Measurements from ENCODE around the gene PPWD1.

Gene PPWD1

DNA sequence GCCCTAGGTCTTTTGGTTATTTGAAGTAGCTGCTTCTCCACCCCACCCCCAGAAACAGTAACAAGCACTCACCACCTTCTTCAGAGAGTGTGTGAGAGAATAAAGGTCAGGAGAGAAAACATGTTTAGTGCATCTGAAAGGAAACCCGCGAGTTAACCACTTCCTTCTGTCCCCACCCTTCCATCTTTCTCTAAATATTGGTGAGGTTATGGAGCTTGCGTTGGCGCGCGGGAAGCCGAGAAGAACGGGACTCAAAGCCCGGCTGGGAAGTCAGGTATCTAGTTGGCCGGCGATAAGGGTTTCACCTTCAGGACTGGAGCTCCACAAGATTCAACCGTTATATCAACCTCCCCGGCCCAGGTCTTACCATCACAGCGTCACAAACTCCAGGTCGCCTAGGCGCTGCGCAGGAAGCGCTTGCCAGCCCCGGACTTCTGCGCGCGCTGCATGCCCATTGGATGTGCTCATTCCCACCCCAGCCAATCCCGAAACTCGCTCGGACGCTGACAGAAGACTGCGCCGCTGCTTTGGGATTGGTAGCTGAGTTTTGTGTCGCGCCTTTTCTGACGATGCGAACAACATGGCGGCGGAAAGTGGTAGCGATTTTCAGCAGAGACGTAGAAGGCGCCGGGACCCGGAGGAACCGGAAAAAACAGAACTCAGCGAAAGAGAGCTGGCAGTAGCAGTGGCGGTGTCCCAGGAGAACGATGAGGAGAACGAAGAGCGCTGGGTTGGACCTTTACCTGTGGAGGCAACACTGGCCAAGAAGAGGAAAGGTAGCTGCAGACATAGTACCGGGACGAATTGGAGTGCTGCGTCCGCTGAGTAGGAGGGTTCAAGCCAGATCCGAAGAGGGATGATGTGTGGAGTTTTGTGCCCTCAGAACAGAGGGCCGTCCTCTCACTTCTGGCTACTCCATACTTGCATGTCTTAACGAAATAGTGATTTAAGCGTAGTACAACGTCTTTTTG, at the start of gene PPWD1, which contains the start of gene CENPK:
PPWD1 (plus strand) TSS at position 566 of the 971 bp plus-strand sequence; CDS start at position 581, 15 bp downstream.
CENPK (minus strand) TSS at position 438 of the 971 bp plus-strand sequence. CDS start 8,261 bp downstream, outside the sequence.
- H3K27ac ChIP-seq = peak within 1 kb of the TSS; percentile 87

DNA sequence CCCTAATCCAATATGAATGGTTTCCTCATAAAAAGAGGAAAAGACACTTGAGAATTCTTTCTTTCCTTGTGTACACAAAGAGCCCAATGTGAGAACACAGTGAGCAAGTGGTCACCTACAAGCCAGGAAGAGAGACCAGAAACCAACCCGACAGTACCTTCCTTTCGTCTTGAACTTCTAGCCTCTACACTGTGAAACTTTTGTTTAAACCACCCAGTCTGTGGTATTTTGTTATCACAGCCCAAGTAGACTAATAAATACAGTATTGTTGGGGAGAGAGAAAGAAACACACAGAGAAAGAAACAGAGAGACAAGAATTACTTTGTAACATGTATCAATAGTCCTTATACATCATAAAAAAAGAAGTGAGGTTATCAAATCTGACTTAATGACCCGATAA, 37.4 kb upstream of the PPWD1 start:
- TF ChIP-seq, protein P1, sequence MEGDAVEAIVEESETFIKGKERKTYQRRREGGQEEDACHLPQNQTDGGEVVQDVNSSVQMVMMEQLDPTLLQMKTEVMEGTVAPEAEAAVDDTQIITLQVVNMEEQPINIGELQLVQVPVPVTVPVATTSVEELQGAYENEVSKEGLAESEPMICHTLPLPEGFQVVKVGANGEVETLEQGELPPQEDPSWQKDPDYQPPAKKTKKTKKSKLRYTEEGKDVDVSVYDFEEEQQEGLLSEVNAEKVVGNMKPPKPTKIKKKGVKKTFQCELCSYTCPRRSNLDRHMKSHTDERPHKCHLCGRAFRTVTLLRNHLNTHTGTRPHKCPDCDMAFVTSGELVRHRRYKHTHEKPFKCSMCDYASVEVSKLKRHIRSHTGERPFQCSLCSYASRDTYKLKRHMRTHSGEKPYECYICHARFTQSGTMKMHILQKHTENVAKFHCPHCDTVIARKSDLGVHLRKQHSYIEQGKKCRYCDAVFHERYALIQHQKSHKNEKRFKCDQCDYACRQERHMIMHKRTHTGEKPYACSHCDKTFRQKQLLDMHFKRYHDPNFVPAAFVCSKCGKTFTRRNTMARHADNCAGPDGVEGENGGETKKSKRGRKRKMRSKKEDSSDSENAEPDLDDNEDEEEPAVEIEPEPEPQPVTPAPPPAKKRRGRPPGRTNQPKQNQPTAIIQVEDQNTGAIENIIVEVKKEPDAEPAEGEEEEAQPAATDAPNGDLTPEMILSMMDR (conservative IDR thresholded peaks at IDR 0.05) = no peak
- no peak overlapping the region for H3K27ac ChIP-seq

More for the DNA sequence above, at the start of gene PPWD1, which contains the start of gene CENPK:
- TF ChIP-seq, protein P1 (conservative IDR thresholded peaks at IDR 0.05) = no peak

DNA sequence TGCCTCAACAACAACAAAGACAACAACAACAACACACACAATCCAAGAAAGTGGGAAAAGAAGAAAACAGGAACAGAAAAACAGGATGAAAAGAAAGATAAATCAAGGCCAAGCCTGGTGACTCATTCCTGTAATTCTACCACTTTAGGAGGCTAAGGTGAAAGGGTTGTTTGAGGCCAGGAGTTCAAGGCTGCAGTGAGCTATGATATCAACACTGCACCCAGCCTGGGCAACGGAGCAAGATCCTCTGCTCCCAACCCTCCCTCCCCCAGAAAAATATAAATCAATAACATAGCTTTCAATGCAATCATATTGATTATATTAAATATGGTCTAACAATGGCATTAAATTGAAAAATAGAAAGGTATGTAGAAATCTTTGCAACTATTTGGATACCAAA, 32.2 kb upstream of the PPWD1 start:
- no peak overlapping the region for H3K27ac ChIP-seq
- TF ChIP-seq, protein P1 (conservative IDR thresholded peaks at IDR 0.05) = no peak

DNA sequence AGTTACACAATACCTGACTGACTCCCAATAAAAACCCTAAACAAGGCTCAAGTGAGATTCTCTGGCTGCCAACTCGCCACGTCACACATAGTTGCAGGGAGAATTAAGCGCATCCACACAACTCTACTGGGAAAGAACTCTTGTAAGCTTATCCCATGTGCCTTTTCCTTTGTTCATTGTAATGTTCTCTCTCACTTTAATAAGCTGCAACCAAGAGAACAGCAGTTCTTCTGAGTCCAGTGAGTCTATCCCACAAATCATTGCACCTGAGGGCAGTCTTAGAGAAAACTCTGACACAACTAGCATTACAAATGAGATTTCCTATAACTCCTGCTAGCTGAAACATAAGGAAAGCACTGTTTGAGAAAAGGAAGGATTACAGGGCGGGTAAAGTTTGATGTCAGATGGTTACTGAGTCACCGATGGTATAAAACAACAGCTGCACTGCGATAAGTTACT, 27.5 kb upstream of the PPWD1 start:
- no peak overlapping the region for H3K27ac ChIP-seq
- TF ChIP-seq, protein P1 (conservative IDR thresholded peaks at IDR 0.05) = no peak

DNA sequence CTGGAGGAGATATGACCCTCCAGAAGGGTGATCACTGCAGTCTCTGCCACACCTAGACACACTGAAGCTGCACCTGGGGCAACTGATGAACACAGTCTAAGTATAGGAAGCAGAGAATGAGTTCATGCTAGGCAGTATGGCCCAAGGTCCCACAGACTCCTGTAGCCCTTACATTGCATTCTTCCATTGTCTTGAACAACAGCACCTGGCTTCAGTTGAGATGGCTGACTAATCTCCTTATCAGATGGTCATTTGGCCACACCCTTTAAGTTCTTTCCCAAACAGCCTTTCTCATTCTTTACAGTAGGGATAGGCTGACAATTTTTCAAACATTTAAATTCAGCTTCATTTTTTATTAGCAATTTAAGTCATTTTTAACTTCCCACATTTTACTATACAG, 23.3 kb upstream of the PPWD1 start:
- TF ChIP-seq, protein P1 (conservative IDR thresholded peaks at IDR 0.05) = no peak

DNA sequence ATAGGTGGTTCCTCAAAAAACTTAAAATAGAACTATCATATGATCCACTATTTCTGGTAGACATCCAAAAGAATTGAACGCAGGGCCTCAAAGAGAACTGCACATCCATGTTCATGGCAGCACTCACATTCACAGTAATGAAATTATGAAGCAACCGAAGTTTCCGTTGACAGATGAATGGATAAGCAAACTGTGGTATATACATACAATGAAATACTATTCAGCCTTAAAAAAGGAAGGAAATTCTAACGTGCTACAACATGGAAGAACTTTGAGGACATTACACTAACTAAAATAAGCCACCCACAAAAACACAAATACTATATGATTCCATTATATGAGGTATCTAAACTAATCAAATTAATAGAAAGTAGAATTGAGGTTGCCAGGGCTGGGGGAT, 18.6 kb upstream of the PPWD1 start:
- TF ChIP-seq, protein P1 (conservative IDR thresholded peaks at IDR 0.05) = no peak
- H3K27ac ChIP-seq = no peak overlapping the region

More for the DNA sequence above, 23.3 kb upstream of the PPWD1 start:
- H3K27ac ChIP-seq = no peak overlapping the region

DNA sequence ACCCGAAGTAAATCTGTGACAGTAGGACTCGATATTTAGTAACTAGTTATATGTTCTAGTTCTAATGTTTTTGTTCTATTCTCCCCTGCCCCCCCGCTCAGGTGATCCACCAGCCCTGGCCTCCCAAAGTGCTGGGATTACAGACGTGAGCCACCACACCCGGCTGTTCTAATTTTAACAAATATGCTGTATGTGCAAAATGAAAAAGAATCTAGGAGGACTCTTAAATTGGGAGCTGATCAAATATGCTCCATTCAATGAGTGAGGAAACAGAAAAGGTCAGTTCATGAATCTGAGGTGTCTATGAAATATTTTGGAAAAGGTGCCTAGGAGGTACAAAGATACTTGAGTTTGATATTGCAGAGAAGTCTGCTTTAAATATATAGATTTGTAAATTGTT, 17.0 kb upstream of the PPWD1 start:
- no peak overlapping the region for H3K27ac ChIP-seq
- TF ChIP-seq, protein P1 (conservative IDR thresholded peaks at IDR 0.05) = no peak

Data from VCaP (cell line).